GM12801 (cell line): ENCODE results near the gene POU3F3.

Experiments
- TF ChIP-seq, protein P1 (sequence below): IDR thresholded peaks from one replicate; pipeline ENCODE4 v1.5.1; 2011; ENCODE audit warnings: control low read depth; ENCODE audit not compliant: insufficient read length; ENCODE audit errors: extremely low read depth

The POU3F3 gene

DNA sequence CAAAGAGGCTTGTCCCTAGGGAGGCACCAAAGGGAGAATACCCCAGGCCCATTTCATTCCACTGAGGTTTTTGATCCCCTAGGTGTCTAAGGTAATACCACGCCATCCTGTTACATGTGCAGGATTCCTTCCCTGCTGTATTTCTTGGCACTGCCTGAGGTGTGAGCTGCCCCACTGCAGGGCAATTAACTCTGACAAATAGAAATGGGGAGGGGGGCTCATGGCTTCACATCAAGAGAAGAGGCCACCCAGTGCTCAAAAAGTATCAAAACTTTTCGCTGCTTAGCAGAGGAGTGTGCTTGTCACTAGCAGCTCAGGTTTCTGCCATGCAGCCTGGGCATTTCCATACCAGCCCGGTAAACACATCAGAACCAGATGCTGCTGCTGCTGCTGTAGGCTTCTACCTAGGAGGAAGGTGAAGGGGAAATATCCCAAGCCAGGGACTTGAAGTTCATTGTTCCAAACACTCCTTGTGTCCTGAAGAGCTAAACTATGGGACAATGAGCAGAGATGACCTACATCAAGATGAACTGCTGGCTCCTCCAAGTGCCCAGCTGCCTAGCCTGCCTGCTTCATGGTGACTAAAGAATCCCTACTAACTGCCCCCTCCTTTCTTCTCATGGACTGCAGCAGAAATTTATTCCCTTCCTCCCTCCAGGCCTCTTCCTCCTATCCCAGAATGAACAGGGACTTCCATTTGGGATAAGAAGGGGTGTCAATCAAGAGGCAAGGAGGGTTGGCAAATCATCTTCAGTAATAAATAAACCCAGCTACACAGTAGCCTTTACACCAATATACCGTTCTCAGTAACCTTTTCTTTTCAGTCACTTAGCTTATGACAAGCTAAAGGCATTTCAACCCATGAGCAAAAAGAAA, 16.4 kb downstream of the POU3F3 start:
- TF ChIP-seq, protein P1, sequence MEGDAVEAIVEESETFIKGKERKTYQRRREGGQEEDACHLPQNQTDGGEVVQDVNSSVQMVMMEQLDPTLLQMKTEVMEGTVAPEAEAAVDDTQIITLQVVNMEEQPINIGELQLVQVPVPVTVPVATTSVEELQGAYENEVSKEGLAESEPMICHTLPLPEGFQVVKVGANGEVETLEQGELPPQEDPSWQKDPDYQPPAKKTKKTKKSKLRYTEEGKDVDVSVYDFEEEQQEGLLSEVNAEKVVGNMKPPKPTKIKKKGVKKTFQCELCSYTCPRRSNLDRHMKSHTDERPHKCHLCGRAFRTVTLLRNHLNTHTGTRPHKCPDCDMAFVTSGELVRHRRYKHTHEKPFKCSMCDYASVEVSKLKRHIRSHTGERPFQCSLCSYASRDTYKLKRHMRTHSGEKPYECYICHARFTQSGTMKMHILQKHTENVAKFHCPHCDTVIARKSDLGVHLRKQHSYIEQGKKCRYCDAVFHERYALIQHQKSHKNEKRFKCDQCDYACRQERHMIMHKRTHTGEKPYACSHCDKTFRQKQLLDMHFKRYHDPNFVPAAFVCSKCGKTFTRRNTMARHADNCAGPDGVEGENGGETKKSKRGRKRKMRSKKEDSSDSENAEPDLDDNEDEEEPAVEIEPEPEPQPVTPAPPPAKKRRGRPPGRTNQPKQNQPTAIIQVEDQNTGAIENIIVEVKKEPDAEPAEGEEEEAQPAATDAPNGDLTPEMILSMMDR, result no peak

DNA sequence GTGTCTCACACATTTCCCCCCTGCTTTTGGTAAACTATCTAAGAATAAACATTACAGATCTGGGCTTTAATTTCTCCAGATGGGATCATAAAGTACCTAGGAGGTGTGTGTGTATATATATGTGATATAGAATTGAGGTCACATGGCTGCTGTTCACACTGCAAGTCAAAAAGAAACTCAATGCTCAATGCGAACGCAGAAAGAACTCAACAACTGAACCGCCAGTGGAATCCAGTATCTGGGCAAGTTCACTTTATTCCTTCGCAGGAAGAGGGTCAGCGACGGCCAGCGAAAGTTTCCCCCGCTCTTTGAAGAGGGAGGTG, 17.7 kb downstream of the POU3F3 start:
- TF ChIP-seq, protein P1, result no peak

DNA sequence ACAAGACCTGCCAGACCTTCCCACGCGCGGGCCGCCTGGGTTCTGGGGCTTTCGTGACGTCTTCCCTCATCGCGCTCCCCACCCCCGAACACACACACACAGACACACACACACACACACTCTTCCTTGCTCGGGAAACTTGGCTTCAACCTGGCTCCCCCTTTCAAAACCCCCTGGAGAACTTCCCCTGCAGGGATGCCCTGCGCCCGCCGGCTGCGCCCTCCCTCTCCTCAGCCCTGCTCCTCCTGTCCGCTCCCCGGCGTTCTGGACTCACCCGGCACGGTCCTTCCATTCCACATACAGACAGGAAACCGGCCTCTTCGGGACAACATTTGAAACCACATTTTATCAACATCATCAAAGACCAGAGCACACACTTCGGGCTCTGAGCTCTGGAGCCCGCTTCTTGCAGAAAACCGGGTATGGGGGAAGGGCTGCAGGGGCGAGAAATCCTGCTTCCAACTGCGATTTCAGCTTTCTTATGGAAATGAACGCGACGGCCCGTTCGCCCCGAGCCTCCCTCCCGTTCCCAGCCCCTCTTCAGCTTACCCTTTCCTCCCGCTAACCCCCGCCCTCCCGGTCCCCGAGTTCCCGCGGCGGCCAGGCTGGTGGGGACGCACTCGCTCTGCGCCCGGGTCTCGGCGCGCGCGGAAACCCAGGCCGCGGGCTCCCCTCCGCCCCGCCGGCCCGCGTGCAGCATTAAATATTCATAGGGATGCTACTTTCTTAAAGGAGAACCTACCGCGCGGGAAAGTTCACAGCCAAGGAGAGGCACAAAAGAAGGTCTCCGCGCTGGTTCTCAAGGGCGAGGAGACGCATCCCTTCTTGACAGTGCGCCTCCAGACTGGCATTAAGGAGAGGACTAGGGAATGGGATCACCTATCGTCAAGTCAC, 18.3 kb downstream of the POU3F3 start:
- TF ChIP-seq, protein P1, result no peak

DNA sequence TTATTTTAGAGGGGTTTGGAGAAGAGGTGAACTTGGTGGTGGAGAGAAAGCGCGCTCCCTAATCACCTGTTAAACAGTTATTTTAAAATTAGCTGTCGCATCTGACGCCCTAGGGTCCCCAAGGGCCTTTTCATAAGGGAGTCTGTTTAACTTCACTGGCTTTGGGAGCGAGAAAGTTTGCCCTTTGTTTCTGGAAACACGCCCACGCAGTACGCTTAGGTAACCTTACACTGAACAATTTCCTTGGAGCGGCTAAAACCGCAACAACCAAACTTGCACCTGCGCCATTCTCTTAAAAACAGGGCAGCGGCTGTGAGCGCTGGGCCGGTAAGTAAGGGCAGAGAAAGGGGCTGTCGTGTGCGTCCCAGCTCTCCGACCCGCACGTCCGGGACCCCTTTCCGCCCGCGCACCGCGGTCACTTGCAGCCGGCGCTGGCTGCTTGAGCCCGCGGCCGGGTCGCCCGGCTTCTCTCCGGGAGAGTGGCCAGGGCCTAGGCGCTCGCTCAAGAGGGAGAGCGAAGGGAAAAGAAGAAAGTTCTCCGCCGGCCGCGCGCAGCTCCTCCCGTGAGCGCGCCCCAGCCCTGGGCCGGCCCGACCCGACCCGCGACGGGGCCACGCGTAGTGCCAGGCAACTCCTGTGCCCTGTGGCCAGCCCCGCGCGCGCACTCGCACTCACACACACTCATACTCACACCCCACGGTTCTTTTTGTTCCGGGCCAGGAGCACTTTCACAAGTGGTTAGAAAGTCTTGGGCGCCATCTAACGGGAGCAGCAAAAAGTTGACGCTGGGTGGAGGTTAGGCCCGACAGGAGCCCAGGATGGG, 19.2 kb downstream of the POU3F3 start:
- TF ChIP-seq, protein P1, result no peak

DNA sequence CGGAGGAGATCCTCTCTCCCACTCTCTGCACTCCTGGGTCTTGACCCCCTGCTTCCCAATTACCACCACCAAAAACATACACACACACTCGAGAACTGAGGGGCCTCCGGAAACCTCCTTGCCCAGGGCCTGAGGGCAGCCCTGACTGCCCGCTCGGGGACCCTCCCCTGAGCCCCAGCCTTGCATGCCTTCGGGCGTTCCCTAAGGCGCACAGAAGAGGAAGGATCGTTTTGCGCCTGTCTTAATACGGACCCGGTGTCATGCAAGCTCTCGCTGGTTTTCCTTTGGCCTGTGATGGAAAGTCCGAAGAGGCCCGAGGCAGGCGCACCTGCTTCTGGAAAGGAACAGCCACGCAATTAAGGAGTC, 19.8 kb downstream of the POU3F3 start:
- TF ChIP-seq, protein P1, result no peak

DNA sequence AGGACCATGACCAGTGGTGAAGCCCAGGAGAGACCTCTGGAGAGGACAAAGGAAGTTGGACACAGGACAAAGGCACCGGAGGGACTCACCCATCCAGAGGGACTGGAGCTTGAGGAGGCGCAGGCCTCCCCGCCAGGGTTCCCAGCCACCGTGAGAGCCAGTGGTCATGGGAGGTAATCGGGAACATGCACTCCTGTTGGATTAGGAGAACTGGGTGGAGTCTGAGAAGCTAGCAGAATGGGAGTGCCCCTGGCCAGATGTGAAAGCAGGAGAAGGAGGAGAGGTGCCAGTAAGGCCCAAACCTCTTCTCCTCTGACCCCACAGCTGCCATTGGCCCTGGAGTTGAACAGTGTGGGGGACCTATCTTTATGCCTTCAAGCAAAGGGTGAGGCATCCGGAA, 20.3 kb downstream of the POU3F3 start:
- TF ChIP-seq, protein P1, result no peak

DNA sequence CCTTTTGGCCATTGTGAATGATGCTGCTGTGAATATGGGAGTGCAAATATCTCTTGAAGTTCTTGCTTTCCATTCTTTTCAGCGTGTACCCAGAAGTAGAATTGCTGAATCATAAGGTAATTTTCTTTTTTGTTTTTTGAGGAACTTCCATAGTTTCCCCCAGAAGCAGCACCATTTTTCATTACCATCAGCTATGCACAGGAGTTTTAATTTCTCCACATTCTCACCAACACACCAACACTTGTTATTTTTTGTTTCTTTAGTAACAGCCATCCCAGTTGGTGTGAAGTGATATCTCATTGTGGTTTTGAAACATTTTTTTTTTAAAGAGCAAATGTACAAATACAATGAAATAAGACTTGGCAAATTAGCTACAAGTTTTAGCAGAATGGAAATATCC, 21.3 kb downstream of the POU3F3 start:
- TF ChIP-seq, protein P1, result no peak
